Breast epithelium (tissue), 3 donors: ENCODE measurements around the gene TIAM1.

Experiments
- POLR2A ChIP-seq: fragments of 450-650 bp; IDR thresholded peaks from one replicate; pipeline ENCODE4 v1.6.1; 2016; ENCODE audit warnings: antibody characterized with exemption, mild to moderate bottlenecking, moderate library complexity
- TF ChIP-seq, protein P1 (sequence below), 3 donors: fragments of 450-650 bp; IDR thresholded peaks; one replicate each; pipeline ENCODE4 v1.5.1; 2016 to 2017; ENCODE audit warnings: antibody characterized with exemption in 3 of 3, mild to moderate bottlenecking in 3 of 3, moderate library complexity in 3 of 3

DNA sequence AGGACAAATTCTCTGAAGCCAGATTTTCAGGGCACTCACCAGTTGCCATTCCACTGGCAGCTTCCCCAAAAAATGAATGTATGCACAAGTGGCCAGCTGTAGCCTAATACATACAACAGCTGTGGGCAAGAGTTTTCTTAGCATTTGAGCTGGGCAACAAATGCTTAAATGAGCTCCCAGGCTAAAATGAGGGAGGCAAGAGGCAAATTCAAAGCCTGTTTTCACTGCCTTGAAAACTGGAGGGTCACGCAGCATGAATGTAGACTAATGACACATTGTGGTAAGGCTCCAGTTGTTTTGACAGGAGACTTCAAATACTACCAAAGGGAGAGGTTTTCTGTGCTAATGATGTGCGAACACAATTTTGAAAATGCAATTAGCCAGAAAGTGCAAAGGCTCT is 88.2 kb downstream of the TIAM1 start:
- TF ChIP-seq POLR2A = no peak
- TF ChIP-seq, protein P1, sequence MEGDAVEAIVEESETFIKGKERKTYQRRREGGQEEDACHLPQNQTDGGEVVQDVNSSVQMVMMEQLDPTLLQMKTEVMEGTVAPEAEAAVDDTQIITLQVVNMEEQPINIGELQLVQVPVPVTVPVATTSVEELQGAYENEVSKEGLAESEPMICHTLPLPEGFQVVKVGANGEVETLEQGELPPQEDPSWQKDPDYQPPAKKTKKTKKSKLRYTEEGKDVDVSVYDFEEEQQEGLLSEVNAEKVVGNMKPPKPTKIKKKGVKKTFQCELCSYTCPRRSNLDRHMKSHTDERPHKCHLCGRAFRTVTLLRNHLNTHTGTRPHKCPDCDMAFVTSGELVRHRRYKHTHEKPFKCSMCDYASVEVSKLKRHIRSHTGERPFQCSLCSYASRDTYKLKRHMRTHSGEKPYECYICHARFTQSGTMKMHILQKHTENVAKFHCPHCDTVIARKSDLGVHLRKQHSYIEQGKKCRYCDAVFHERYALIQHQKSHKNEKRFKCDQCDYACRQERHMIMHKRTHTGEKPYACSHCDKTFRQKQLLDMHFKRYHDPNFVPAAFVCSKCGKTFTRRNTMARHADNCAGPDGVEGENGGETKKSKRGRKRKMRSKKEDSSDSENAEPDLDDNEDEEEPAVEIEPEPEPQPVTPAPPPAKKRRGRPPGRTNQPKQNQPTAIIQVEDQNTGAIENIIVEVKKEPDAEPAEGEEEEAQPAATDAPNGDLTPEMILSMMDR (IDR thresholded peaks at IDR 0.05) = no peak
